Lung (tissue), 12 donors: ENCODE measurements around the gene KDM7A. TPM values are rescaled to one million over a fixed set of nuclear protein-coding genes. Genes with fewer than 3 reads are reported as not detected.

Experiments used
- ATAC-seq: fragments of 200-7000 bp; cut with Tn5 transposase; one replicate; pipeline ENCODE4 v1.9.1; 2020; ENCODE audit warnings: moderate number of reproducible peaks; ENCODE audit not compliant: insufficient read depth, low FRiP score
- DNase-seq, 3 donors: peaks; one replicate each; pipeline ENCODE4 v3.0.0-alpha.2; 2013 to 2017
- H3K27ac ChIP-seq, 2 donors: one replicate each; pipeline ENCODE4 v1.5.1; 2013; ENCODE audit warnings: mild to moderate bottlenecking in 2 of 2, moderate library complexity in 2 of 2, control low read depth in 1 of 2, inconsistent platforms in 1 of 2, low read depth in 1 of 2, low read length in 1 of 2
- H3K27me3 ChIP-seq, 3 donors: one replicate each; pipeline ENCODE4 v1.5.1; 2013; ENCODE audit warnings: low read length in 2 of 3; ENCODE audit not compliant: control insufficient read depth in 3 of 3, insufficient read depth in 3 of 3
- H3K36me3 ChIP-seq, 4 donors: one replicate each; pipeline ENCODE4 v1.5.1; 2013; ENCODE audit warnings: low read length in 4 of 4, mild to moderate bottlenecking in 1 of 4, moderate library complexity in 1 of 4; ENCODE audit not compliant: control insufficient read depth in 4 of 4, insufficient read depth in 4 of 4
- H3K4me1 ChIP-seq, 5 donors: one replicate each; pipeline ENCODE4 v1.5.1; 2013; ENCODE audit warnings: low read length in 5 of 5, mild to moderate bottlenecking in 2 of 5, moderate library complexity in 1 of 5; ENCODE audit not compliant: control insufficient read depth in 5 of 5, insufficient read depth in 5 of 5
- H3K4me3 ChIP-seq: one replicate; pipeline ENCODE4 v1.5.1; 2013; ENCODE audit warnings: mild to moderate bottlenecking, control low read depth, moderate library complexity
- H3K9ac ChIP-seq, 2 donors: one replicate each; pipeline ENCODE4 v1.5.1; 2013; ENCODE audit warnings: low read length in 2 of 2, control low read depth in 1 of 2; ENCODE audit not compliant: insufficient read depth in 1 of 2
- H3K9me3 ChIP-seq, 4 donors: one replicate each; pipeline ENCODE4 v1.5.1; 2013; ENCODE audit warnings: low read length in 3 of 4, mild to moderate bottlenecking in 1 of 4, moderate library complexity in 1 of 4; ENCODE audit not compliant: control insufficient read depth in 4 of 4, insufficient read depth in 3 of 4
- CTCF ChIP-seq: IDR thresholded peaks from 2 replicates; pipeline ENCODE4 v1.5.1; 2012; ENCODE audit warnings: mild to moderate bottlenecking; ENCODE audit errors: control extremely low read depth, extremely low read depth
- WGBS, 2 donors: extraction: QIAGEN DNeasy Blood & Tissue Kit; methylation state at CpG; one replicate each; pipeline ENCODE4 v1.1.7; 2013; 5-methylcytosine and 5-hydroxymethylcytosine counted together
- polyA plus RNA-seq, 2 donors: library from polyadenylated mRNA; stranded (reverse); fragments of 200-250 nt; gene quantifications; one replicate each; pipeline ENCODE4 v1.2.1, GENCODE V29; 2013
- total RNA-seq, 2 donors: library from RNA; depleted of rRNA in 1 of 2; stranded (reverse); fragments of >200 nt in 1 of 2; gene quantifications; one replicate each; pipeline ENCODE4 v1.2.1, GENCODE V29; 2014 to 2021
- donor health status: control.
- donor health status: control.
- donor health status: Bipolar disorder and iron deficiency.
- donor health status: healthy.
- donor health status: DM: yes; HTN: yes; CAD: no.

The KDM7A gene
- total and polyA plus RNA-seq, 4 donors, result 3.1 to 30.7 (median 11.6) TPM

DNA sequence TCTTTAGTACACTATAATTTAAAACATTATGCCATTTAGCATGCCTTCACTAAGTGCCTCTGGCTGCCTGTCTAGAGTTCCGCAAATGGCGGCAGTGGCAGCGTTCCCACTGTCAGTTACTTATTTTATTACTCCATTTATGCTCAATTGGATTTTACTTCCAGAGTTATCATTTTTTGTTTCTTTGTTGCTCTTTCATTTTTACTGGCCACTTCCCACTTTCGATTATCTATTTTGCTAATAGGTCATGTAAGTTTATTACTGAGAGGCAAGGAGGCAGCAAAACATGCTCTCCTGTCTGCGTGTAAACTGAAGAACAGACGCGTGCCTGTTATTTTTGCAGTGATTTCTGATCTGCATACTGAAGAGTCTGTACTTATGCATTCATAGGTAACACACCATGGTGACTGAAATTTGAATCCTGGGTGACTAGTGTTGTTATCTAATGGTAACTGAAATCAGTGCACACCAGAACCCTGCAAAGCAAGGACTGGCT is 23.1 kb downstream of the KDM7A start:
- H3K36me3 ChIP-seq, result peaks cover 0 to 3% (median 0%) of the 10 kb centered on the region in 4 donors
- WGBS, 2 donors, result 77 to 84% methylated on average over 7 of the region's 7 CpGs
- no peak overlapping the region for H3K9ac ChIP-seq
- no peaks in the 10 kb centered on the region for H3K27me3 ChIP-seq
- DNase-seq, result peak in 1 of 3 donors; percentile 18
- no peak for TF ChIP-seq CTCF
- H3K4me1 ChIP-seq, result peaks cover 0 to 27% (median 0%) of the 10 kb centered on the region in 5 donors
- H3K4me3 ChIP-seq, result no peak overlapping the region
- no peaks in the 10 kb centered on the region for H3K9me3 ChIP-seq
- no peak overlapping the region for H3K27ac ChIP-seq
- no peak for ATAC-seq

DNA sequence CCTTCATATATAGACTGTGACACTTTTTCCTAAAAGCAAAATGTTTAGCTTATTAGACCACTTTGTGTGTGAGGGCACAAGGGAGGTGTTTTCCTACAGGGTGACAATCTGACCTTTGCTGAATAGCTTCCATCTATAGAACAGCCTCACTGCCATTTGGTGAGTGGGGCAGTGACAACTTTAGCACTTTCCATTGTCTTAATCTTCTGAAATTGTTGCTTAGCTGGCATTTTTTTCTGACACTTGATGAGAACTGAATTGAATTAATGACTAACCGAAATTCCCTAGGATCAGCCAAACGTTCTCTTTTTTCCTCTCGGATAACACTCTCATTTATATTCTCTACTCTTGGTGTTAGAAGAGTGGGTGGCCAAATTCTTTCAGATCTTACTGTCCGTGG is 30.2 kb downstream of the KDM7A start:
- Histone ChIP-seq H3K9me3 (no peaks in the 10 kb centered on the region), H3K27me3 (no peaks in the 10 kb centered on the region), H3K4me1 (peaks cover 0 to 17% (median 0%) of the 10 kb centered on the region in 5 donors), H3K9ac (no peak overlapping the region), H3K36me3 (peaks cover 0 to 3% (median 0%) of the 10 kb centered on the region in 4 donors), H3K4me3 (no peak overlapping the region), H3K27ac (no peak overlapping the region)
- DNase-seq (no peak), ATAC-seq (no peak)
- TF ChIP-seq CTCF, result no peak
- WGBS, 2 donors, result 84 to 86% methylated on average over 4 of the region's 4 CpGs

GRCh38 chr7:140145709-140146108 is 31.1 kb downstream of the KDM7A start:
- no peak overlapping the region for H3K4me3 ChIP-seq
- H3K9me3 ChIP-seq, result no peaks in the 10 kb centered on the region
- ATAC-seq (no peak), DNase-seq (no peak)
- peaks cover 0 to 17% (median 0%) of the 10 kb centered on the region in 5 donors for H3K4me1 ChIP-seq
- H3K9ac ChIP-seq, result no peak overlapping the region
- peaks cover 0 to 3% (median 0%) of the 10 kb centered on the region in 4 donors for H3K36me3 ChIP-seq
- TF ChIP-seq CTCF, result no peak
- H3K27ac ChIP-seq, result no peak overlapping the region
- no peaks in the 10 kb centered on the region for H3K27me3 ChIP-seq

DNA sequence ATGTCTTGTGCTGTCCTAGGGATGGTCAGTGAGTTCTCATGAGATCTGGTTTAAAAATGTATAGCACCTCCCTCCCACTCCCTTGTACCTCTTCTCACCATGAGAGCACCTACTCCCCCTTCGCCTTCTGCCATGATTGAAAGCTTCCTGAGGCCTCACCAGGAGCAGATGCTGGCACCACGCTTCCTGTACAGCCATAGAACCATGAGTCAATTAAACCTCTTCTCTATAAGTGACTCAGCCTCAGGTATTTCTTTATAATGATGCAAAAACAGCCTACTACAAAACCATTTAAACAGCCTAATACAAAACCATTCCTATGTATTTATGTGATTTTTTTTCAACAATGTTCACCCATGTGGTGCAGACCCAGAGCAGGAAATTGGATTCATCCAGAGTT is 32.0 kb downstream of the KDM7A start:
- no peak for ATAC-seq
- Histone ChIP-seq H3K4me3 (no peak overlapping the region), H3K27me3 (no peaks in the 10 kb centered on the region), H3K27ac (no peak overlapping the region), H3K4me1 (peaks cover 0 to 17% (median 0%) of the 10 kb centered on the region in 5 donors), H3K9me3 (no peaks in the 10 kb centered on the region), H3K36me3 (peaks cover 0 to 3% (median 0%) of the 10 kb centered on the region in 4 donors), H3K9ac (no peak overlapping the region)
- 100% methylated on average over 2 of the region's 2 CpGs for WGBS, 2 donors
- DNase-seq, result no peak
- TF ChIP-seq CTCF, result no peak
